ENCODE results near the gene COX6A2. TPM values are rescaled to one million over a fixed set of nuclear protein-coding genes. Genes with fewer than 3 reads are reported as not detected.

Gene COX6A2
- polyA plus RNA-seq, 1 of the 3 experiments (the other 2 are of a cell fraction), result not detected

GRCh38 chr16:31382485-31383161, 45.5 kb downstream of the COX6A2 start (continued):
- TF ChIP-seq EZH2phosphoT487 (IDR thresholded peaks at IDR 0.05; ENCODE audit: borderline replicate concordance, low read depth) (no peak), RAD21 (IDR thresholded peaks at IDR 0.05; ENCODE audit: low read length) (peak; percentile 60)

DNA sequence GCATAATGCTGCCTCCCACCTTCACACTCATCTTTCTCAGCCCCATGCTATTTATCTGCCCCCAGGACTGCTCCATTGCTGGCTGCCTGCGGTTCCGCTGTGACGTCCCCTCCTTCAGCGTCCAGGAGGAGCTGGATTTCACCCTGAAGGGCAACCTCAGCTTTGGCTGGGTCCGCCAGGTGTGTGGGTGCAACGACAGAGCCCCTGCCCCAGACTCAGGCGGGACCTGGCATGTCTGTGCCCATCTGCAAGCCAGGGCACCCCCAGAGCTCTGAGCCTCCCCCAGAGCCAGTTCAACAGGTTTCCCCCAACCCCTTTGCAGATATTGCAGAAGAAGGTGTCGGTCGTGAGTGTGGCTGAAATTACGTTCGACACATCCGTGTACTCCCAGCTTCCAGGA, 48.0 kb downstream of the COX6A2 start:
- no peak for DNase-seq

More for the DNA sequence above, 48.0 kb downstream of the COX6A2 start:
- no peak overlapping the region for H2AFZ ChIP-seq (ENCODE audit: low read depth)
- H3F3A ChIP-seq (replicated peaks; ENCODE audit: insufficient read depth), result no peaks in the 10 kb centered on the region
- H3K36me3 ChIP-seq (replicated peaks in 1 of 2; ENCODE audit: control insufficient read depth in 1 of 2, insufficient read depth in 2 of 2, low read length in 1 of 2), result no peaks in the 10 kb centered on the region
- POLR2A ChIA-PET, result no interaction called here
- 30% methylated on average over 12 of the region's 12 CpGs for whole genome bisulfite sequencing (ENCODE audit: low lambda C conversion rate)
- H3K9me3 ChIP-seq, result no peaks in the 10 kb centered on the region
- H3K4me1 ChIP-seq (ENCODE audit: control insufficient read depth in 1 of 2, insufficient read depth in 2 of 2, low read depth in 1 of 2, low read length in 1 of 2), result no peaks in the 10 kb centered on the region
- H3K4me2 ChIP-seq, result no peak overlapping the region
- H3K27me3 ChIP-seq (ENCODE audit: insufficient read depth), result peaks cover 78% of the 10 kb centered on the region
- no peaks in the 10 kb centered on the region for H3K9me2 ChIP-seq
- no peak overlapping the region for H3K4me3 ChIP-seq (ENCODE audit: low read depth in 2 of 2, low read length in 1 of 2)
- TF ChIP-seq, protein P1, sequence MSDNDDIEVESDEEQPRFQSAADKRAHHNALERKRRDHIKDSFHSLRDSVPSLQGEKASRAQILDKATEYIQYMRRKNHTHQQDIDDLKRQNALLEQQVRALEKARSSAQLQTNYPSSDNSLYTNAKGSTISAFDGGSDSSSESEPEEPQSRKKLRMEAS (IDR thresholded peaks at IDR 0.05; ENCODE audit: low read depth), result no peak
- TF ChIP-seq SMC3 (IDR thresholded peaks at IDR 0.05; ENCODE audit: low read depth, low read length) (no peak), SIN3A (IDR thresholded peaks at IDR 0.05; ENCODE audit: borderline replicate concordance, low read depth, low read length) (no peak), NFIC (IDR thresholded peaks at IDR 0.05; ENCODE audit: borderline replicate concordance) (no peak), YY1 (IDR thresholded peaks at IDR 0.05; ENCODE audit: low read depth) (no peak), CHD2 (IDR thresholded peaks at IDR 0.05; ENCODE audit: low read length, partially characterized antibody) (no peak), ELF1 (IDR thresholded peaks at IDR 0.05) (no peak), RCOR1 (IDR thresholded peaks at IDR 0.05; ENCODE audit: low read length) (no peak), TCF12 (IDR thresholded peaks at IDR 0.05) (no peak), RXRA (IDR thresholded peaks at IDR 0.05; ENCODE audit: borderline replicate concordance, low read depth) (no peak), FOSL2 (IDR thresholded peaks at IDR 0.05; ENCODE audit: borderline replicate concordance, low read depth) (no peak), TEAD4 (IDR thresholded peaks at IDR 0.05; ENCODE audit: borderline replicate concordance, insufficient read depth) (no peak), EZH2phosphoT487 (IDR thresholded peaks at IDR 0.05; ENCODE audit: borderline replicate concordance, low read depth) (no peak), MXI1 (IDR thresholded peaks at IDR 0.05; ENCODE audit: low read depth, low read length) (no peak)
- TF ChIP-seq, protein P2, sequence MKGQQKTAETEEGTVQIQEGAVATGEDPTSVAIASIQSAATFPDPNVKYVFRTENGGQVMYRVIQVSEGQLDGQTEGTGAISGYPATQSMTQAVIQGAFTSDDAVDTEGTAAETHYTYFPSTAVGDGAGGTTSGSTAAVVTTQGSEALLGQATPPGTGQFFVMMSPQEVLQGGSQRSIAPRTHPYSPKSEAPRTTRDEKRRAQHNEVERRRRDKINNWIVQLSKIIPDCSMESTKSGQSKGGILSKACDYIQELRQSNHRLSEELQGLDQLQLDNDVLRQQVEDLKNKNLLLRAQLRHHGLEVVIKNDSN (IDR thresholded peaks at IDR 0.05; ENCODE audit: borderline replicate concordance, low read depth), result no peak
- TF ChIP-seq, protein P3, sequence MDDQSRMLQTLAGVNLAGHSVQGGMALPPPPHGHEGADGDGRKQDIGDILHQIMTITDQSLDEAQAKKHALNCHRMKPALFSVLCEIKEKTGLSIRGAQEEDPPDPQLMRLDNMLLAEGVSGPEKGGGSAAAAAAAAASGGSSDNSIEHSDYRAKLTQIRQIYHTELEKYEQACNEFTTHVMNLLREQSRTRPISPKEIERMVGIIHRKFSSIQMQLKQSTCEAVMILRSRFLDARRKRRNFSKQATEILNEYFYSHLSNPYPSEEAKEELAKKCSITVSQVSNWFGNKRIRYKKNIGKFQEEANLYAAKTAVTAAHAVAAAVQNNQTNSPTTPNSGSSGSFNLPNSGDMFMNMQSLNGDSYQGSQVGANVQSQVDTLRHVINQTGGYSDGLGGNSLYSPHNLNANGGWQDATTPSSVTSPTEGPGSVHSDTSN (IDR thresholded peaks at IDR 0.05), result no peak
- CTCF ChIA-PET, result no interaction called here
- no peaks in the 10 kb centered on the region for H4K20me1 ChIP-seq (ENCODE audit: insufficient read depth)
- H3K27ac ChIP-seq (ENCODE audit: low read depth in 2 of 2, low read length in 1 of 2), result no peak overlapping the region
- no peaks in the 10 kb centered on the region for H3K79me2 ChIP-seq (ENCODE audit: insufficient read depth)
- H3K9ac ChIP-seq, result no peak overlapping the region

Other genes starting within 250 kb of the COX6A2 start
- 298 and 429 TPM in 2 replicates for gene FUS, start 248.2 kb downstream of the COX6A2 start, polyA plus RNA-seq (2012; rRNA removed)
- gene PYCARD, start 225.6 kb downstream of the COX6A2 start, polyA plus RNA-seq (2012; rRNA removed), result 0.28 and 0.42 TPM in 2 replicates
- under 0.01 TPM in 1 of 2 replicates, not detected in the other for gene TRIM72, start 214.2 kb downstream of the COX6A2 start, polyA plus RNA-seq (2012; rRNA removed)
- not detected in 2 replicates for gene PYDC1, start 211.2 kb downstream of the COX6A2 start, polyA plus RNA-seq (2012; rRNA removed)
- under 0.01 and 0.02 TPM in 2 replicates for gene ITGAM, start 168.4 kb downstream of the COX6A2 start, polyA plus RNA-seq (2012; rRNA removed)
- gene ITGAX, start 73.2 kb downstream of the COX6A2 start, polyA plus RNA-seq (2012; rRNA removed), result 0.44 and 0.66 TPM in 2 replicates
- not detected in 2 replicates for gene ITGAD, start 35.0 kb downstream of the COX6A2 start, polyA plus RNA-seq (2012; rRNA removed)
- 0.45 and 0.61 TPM in 2 replicates for gene ZNF843, start 14.4 kb upstream of the COX6A2 start, polyA plus RNA-seq (2012; rRNA removed)
- 7.0 and 8.9 TPM in 2 replicates for gene ARMC5, start 31.1 kb upstream of the COX6A2 start, polyA plus RNA-seq (2012; rRNA removed)
- gene TGFB1I1, start 43.8 kb upstream of the COX6A2 start, polyA plus RNA-seq (2012; rRNA removed), result 29.7 and 30.4 TPM in 2 replicates
- gene SLC5A2, start 54.8 kb upstream of the COX6A2 start, polyA plus RNA-seq (2012; rRNA removed), result 0.31 and 0.58 TPM in 2 replicates
- gene RUSF1, start 80.0 kb upstream of the COX6A2 start, polyA plus RNA-seq (2012; rRNA removed), result 36.5 and 46.8 TPM in 2 replicates
- gene AHSP, start 99.5 kb upstream of the COX6A2 start, polyA plus RNA-seq (2012; rRNA removed), result not detected in 2 replicates